Measurements from ENCODE around the gene APOA4. TPM values are rescaled to one million over a fixed set of nuclear protein-coding genes. Genes with fewer than 3 reads are reported as not detected.

APOA4 gene
- polyA plus RNA-seq, 3 donors: not detected

DNA sequence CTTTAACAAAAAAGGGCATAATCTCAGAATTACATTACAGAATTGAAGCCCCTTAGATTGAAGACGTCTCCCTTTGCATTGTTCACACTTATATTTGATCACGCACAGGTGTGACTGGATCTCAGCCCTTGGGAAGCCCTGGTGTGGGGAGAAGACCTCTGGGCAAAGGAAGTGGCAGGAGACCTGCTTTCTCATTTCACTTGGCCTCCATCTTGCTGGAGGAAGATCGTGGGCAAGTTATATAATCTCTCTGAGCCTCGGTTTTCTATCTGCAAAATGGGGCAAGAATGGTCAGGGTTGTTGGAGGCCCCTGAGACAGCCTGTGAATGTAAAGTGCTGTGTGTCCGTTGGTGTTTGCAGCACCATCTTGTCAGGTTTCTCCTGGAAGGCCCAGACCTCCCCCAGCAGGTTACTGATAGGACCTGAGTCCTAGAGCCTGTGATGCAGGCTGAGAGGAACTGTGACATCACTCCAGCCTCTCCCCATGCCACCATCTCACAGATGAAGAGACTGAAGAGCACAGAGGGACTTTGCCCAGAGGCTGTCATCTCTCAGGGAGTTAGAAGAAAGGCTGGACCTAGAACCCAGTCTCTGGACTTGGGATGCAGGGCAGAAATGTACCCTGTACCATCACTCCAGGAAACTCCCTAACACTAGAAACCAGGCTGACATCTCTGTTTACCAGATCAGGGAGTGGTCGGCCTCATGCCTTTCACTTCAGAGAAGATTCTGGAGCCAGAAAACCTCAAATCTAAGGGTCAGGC is 15.4 kb upstream of the APOA4 start:
- Histone ChIP-seq H3K9ac (ENCODE audit: insufficient read depth, low read length, poor library complexity, severe bottlenecking) (no peak overlapping the region), H2AFZ (ENCODE audit: insufficient read depth, low read depth, low read length, poor library complexity, severe bottlenecking) (no peak overlapping the region), H3K36me3 (replicated peaks in 1 of 2; ENCODE audit: control insufficient read depth in 1 of 2, insufficient read depth in 2 of 2, low read length in 2 of 2) (peaks cover 2 to 8% of the 10 kb centered on the region in 2 donors), H3K79me2 (ENCODE audit: insufficient read depth, low read length) (no peaks in the 10 kb centered on the region), H3K9me3 (replicated peaks in 1 of 2; ENCODE audit: control insufficient read depth in 1 of 2, insufficient read depth in 1 of 2, low read length in 2 of 2) (no peaks in the 10 kb centered on the region), H3K4me2 (replicated peaks; ENCODE audit: extremely low read depth, low read length, poor library complexity, severe bottlenecking) (no peak overlapping the region), H3K27me3 (ENCODE audit: control insufficient read depth in 2 of 2, insufficient read depth in 2 of 2, low read length in 2 of 2) (no peaks in the 10 kb centered on the region), H3K4me1 (ENCODE audit: control insufficient read depth in 1 of 2, insufficient read depth in 2 of 2, low read length in 2 of 2) (peaks cover 17 to 19% of the 10 kb centered on the region in 2 donors), H4K20me1 (ENCODE audit: insufficient read depth, low read length) (no peaks in the 10 kb centered on the region), H3K27ac (ENCODE audit: low read depth in 1 of 2, low read length in 2 of 2) (no peak overlapping the region), H3K4me3 (replicated peaks in 1 of 3; ENCODE audit: low read depth in 2 of 3, low read length in 3 of 3) (no peak overlapping the region)
- Mint-ChIP-seq H3K27me3 (ENCODE audit: low read depth in 3 of 3) (peaks cover 0 to 4% (median 3%) of the 10 kb centered on the region in 3 donors), H3K9me3 (peaks cover 0 to 2% (median 0%) of the 10 kb centered on the region in 7 donors), H3K36me3 (peaks cover 7 to 8% of the 10 kb centered on the region in 2 donors), H3K4me1 (peaks cover 14% of the 10 kb centered on the region), H3K27ac (no peak overlapping the region), H3K4me3 (no peak overlapping the region)
- intact Hi-C loops (cut with micrococcal nuclease): no loop called here
- no peak for DNase-seq
- WGBS (ENCODE audit: insufficient coverage): 80% methylated on average over 1 of the region's 6 CpGs
- TF ChIP-seq, protein P1, sequence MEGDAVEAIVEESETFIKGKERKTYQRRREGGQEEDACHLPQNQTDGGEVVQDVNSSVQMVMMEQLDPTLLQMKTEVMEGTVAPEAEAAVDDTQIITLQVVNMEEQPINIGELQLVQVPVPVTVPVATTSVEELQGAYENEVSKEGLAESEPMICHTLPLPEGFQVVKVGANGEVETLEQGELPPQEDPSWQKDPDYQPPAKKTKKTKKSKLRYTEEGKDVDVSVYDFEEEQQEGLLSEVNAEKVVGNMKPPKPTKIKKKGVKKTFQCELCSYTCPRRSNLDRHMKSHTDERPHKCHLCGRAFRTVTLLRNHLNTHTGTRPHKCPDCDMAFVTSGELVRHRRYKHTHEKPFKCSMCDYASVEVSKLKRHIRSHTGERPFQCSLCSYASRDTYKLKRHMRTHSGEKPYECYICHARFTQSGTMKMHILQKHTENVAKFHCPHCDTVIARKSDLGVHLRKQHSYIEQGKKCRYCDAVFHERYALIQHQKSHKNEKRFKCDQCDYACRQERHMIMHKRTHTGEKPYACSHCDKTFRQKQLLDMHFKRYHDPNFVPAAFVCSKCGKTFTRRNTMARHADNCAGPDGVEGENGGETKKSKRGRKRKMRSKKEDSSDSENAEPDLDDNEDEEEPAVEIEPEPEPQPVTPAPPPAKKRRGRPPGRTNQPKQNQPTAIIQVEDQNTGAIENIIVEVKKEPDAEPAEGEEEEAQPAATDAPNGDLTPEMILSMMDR (IDR thresholded peaks at IDR 0.05): no peak

DNA sequence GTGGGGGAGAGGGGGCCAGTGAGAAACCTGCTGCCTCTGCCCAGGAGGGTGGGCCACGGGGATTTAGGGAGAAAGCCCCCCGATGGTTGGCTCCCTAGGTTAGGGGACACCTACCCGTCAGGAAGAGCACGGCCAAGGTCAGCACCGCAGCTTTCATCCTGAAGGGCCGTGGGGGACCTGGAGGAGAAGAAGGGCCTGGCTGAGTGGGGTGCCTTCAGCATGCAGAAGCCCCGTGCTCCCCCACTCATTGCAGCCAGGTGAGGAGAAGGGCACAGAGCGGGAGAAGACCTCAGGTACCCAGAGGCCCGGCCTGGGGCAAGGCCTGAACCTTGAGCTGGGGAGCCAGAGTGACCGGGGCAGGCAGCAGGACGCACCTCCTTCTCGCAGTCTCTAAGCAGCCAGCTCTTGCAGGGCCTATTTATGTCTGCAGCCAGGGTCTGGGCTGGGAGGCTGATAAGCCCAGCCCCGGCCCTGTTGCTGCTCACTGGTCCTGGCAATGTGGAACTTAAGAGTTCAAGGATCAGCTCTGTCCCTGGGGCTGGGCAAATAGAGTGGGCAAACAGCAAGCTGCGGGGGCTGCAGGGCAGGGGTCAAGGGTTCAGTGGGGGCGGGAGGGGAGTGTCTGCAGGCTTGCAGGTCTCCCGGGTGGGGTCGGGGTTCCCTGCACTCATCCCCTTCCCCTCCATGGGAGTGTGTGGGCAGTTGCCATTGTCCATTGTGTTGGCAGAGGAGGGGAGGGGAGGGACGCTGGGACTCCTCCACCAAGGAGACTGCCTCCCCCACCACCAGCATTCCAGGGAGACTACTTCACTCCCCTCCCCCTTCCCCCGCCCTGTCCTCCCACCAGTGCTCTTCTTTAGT is 14.4 kb upstream of the APOA4 start, which contains the start of gene APOA1:
APOA1 (minus strand) TSS at position 392 of the 861 bp plus-strand sequence; CDS start at position 157, 235 bp downstream.
- intact Hi-C loops (cut with micrococcal nuclease): no loop called here
- TF ChIP-seq, protein P1 (IDR thresholded peaks at IDR 0.05): no peak
- no peak for DNase-seq
- Histone ChIP-seq H2AFZ (ENCODE audit: insufficient read depth, low read depth, low read length, poor library complexity, severe bottlenecking) (no peak within 1 kb of the TSS), H3K4me3 (replicated peaks in 1 of 3; ENCODE audit: low read depth in 2 of 3, low read length in 3 of 3) (no peak within 1 kb of the TSS), H3K27me3 (ENCODE audit: control insufficient read depth in 2 of 2, insufficient read depth in 2 of 2, low read length in 2 of 2) (no peaks in the 10 kb centered on the region), H4K20me1 (ENCODE audit: insufficient read depth, low read length) (no peaks in the 10 kb centered on the region), H3K9me3 (replicated peaks in 1 of 2; ENCODE audit: control insufficient read depth in 1 of 2, insufficient read depth in 1 of 2, low read length in 2 of 2) (no peaks in the 10 kb centered on the region), H3K4me2 (replicated peaks; ENCODE audit: extremely low read depth, low read length, poor library complexity, severe bottlenecking) (no peak within 1 kb of the TSS), H3K79me2 (ENCODE audit: insufficient read depth, low read length) (no peaks in the 10 kb centered on the region), H3K9ac (ENCODE audit: insufficient read depth, low read length, poor library complexity, severe bottlenecking) (no peak within 1 kb of the TSS), H3K27ac (ENCODE audit: low read depth in 1 of 2, low read length in 2 of 2) (no peak within 1 kb of the TSS), H3K36me3 (replicated peaks in 1 of 2; ENCODE audit: control insufficient read depth in 1 of 2, insufficient read depth in 2 of 2, low read length in 2 of 2) (no peaks in the 10 kb centered on the region), H3K4me1 (ENCODE audit: control insufficient read depth in 1 of 2, insufficient read depth in 2 of 2, low read length in 2 of 2) (peaks cover 17 to 19% of the 10 kb centered on the region in 2 donors)
- H3K9me3 Mint-ChIP-seq: peaks cover 0 to 1% (median 0%) of the 10 kb centered on the region in 7 donors
- peaks cover 14% of the 10 kb centered on the region for H3K4me1 Mint-ChIP-seq
- H3K27ac Mint-ChIP-seq: no peak within 1 kb of the TSS
- H3K27me3 Mint-ChIP-seq (ENCODE audit: low read depth in 3 of 3): peaks cover 0 to 5% (median 3%) of the 10 kb centered on the region in 3 donors
- H3K36me3 Mint-ChIP-seq: no peaks in the 10 kb centered on the region
- H3K4me3 Mint-ChIP-seq: peak within 1 kb of the TSS in 1 of 2 donors; percentile 74
- WGBS (ENCODE audit: insufficient coverage): 96% methylated on average over 15 of the region's 19 CpGs

Data from CD14-positive monocyte (primary cell).